HL-60 (cell line): ENCODE results near the gene BLTP3B.

Experiments used
- DNase-seq, 2 experiments: peaks; one replicate each; pipeline ENCODE4 v3.0.0-alpha.2; 2010 to 2020; ENCODE audit warnings: low read depth in 1 of 2, low spot score in 1 of 2
- H3K27ac ChIP-seq: fragments of 250-450 bp; sonication (Bioruptor Pico); replicated peaks from 2 replicates; pipeline ENCODE4 v1.5.1; 2020; ENCODE audit warnings: mild to moderate bottlenecking, moderate library complexity
- H3K27me3 ChIP-seq: fragments of 250-450 bp; sonication (Bioruptor Pico); 2 replicates; pipeline ENCODE4 v1.5.1; 2021; ENCODE audit warnings: mild to moderate bottlenecking, moderate library complexity; ENCODE audit not compliant: insufficient read depth, poor library complexity, severe bottlenecking
- H3K4me3 ChIP-seq: replicated peaks from 2 replicates; pipeline ENCODE4 v1.5.1; 2011; ENCODE audit warnings: mild to moderate bottlenecking, control low read depth, low read length; ENCODE audit not compliant: insufficient read depth
- CTCF ChIP-seq: IDR thresholded peaks from one replicate; pipeline ENCODE4 v1.5.1; 2011; ENCODE audit warnings: low read length, control low read depth, inconsistent platforms; ENCODE audit not compliant: insufficient read depth
- GABPA ChIP-seq: IDR thresholded peaks from 2 replicates; pipeline ENCODE4 v1.6.1; 2012; ENCODE audit warnings: low read depth
- POLR2AphosphoS5 ChIP-seq: IDR thresholded peaks from 2 replicates; pipeline ENCODE4 v1.6.1; 2012; ENCODE audit warnings: low read depth
- SPI1 ChIP-seq: IDR thresholded peaks from 2 replicates; pipeline ENCODE4 v1.6.1; 2012; ENCODE audit warnings: low read depth, mild to moderate bottlenecking, borderline replicate concordance
- TF ChIP-seq, protein P1 (sequence below): IDR thresholded peaks from 2 replicates; pipeline ENCODE4 v1.6.1; 2012; ENCODE audit warnings: low read depth; ENCODE audit not compliant: insufficient replicate concordance

BLTP3B gene

GRCh38 chr12:100169345-100169744, 26.7 kb upstream of the BLTP3B start:
- DNase-seq: no peak
- H3K27ac ChIP-seq: no peak overlapping the region
- TF ChIP-seq CTCF (no peak), POLR2AphosphoS5 (no peak), GABPA (no peak), SPI1 (no peak)
- TF ChIP-seq, protein P1, sequence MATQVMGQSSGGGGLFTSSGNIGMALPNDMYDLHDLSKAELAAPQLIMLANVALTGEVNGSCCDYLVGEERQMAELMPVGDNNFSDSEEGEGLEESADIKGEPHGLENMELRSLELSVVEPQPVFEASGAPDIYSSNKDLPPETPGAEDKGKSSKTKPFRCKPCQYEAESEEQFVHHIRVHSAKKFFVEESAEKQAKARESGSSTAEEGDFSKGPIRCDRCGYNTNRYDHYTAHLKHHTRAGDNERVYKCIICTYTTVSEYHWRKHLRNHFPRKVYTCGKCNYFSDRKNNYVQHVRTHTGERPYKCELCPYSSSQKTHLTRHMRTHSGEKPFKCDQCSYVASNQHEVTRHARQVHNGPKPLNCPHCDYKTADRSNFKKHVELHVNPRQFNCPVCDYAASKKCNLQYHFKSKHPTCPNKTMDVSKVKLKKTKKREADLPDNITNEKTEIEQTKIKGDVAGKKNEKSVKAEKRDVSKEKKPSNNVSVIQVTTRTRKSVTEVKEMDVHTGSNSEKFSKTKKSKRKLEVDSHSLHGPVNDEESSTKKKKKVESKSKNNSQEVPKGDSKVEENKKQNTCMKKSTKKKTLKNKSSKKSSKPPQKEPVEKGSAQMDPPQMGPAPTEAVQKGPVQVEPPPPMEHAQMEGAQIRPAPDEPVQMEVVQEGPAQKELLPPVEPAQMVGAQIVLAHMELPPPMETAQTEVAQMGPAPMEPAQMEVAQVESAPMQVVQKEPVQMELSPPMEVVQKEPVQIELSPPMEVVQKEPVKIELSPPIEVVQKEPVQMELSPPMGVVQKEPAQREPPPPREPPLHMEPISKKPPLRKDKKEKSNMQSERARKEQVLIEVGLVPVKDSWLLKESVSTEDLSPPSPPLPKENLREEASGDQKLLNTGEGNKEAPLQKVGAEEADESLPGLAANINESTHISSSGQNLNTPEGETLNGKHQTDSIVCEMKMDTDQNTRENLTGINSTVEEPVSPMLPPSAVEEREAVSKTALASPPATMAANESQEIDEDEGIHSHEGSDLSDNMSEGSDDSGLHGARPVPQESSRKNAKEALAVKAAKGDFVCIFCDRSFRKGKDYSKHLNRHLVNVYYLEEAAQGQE: no peak
- H3K27me3 ChIP-seq: no peaks in the 10 kb centered on the region
- no peak overlapping the region for H3K4me3 ChIP-seq

- DNase-seq: no peak
- no peak for TF ChIP-seq CTCF
- no peak for TF ChIP-seq SPI1
- TF ChIP-seq GABPA: no peak
- TF ChIP-seq, protein P1: no peak
- no peak overlapping the region for H3K27ac ChIP-seq
Observed at GRCh38 chr12:100168562-100168961, 25.9 kb upstream of the BLTP3B start.

DNA sequence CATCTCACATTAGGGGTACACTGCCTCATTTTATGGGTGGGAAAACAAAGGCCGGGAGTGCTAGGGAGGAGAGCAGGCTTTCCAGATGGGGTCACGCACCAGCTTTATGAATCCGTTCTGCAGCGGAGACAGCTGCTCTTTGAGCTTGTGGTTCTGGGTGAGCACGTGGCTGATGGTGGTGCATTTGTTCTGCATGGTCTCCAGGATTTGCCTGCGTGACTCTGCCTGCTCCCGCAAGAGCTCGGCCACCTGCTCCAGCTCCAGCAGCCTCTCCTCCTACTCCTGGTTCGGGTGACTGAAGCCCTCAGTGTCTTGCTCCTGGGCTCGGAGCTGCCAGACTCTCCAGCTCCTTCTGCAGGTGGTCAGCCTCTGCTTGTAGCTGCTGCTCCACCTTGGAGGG, 23.6 kb upstream of the BLTP3B start:
- Histone ChIP-seq H3K4me3 (no peak overlapping the region), H3K27ac (no peak overlapping the region), H3K27me3 (no peaks in the 10 kb centered on the region)
- DNase-seq: no peak
- no peak for TF ChIP-seq SPI1
- TF ChIP-seq, protein P1: no peak
- no peak for TF ChIP-seq POLR2AphosphoS5
- no peak for TF ChIP-seq GABPA
- no peak for TF ChIP-seq CTCF

More at GRCh38 chr12:100168562-100168961, 25.9 kb upstream of the BLTP3B start:
- H3K4me3 ChIP-seq: no peak overlapping the region
- no peaks in the 10 kb centered on the region for H3K27me3 ChIP-seq
